HG03565 (cell line): ENCODE data around the gene PLEK2.

ENCODE experiments used
- ATAC-seq: cut with Tn5 transposase; IDR thresholded peaks from one replicate; pipeline ENCODE4 v1.9.1; 2021; ENCODE audit warnings: mild to moderate bottlenecking, moderate library complexity; ENCODE audit not compliant: unreplicated experiment

Gene PLEK2

GRCh38 chr14:67405771-67406170 is 6.2 kb downstream of the PLEK2 start:
- ATAC-seq = no peak

GRCh38 chr14:67400434-67400833 is 11.5 kb downstream of the PLEK2 start:
- ATAC-seq = no peak

- ATAC-seq = no peak
Observed at GRCh38 chr14:67397536-67397935, 14.4 kb downstream of the PLEK2 start.

- ATAC-seq = no peak
Observed at GRCh38 chr14:67396381-67396970, 15.5 kb downstream of the PLEK2 start.

GRCh38 chr14:67395876-67396189 is 16.1 kb downstream of the PLEK2 start:
- ATAC-seq = no peak

- ATAC-seq = no peak
Observed at GRCh38 chr14:67395086-67395875, 16.7 kb downstream of the PLEK2 start.

GRCh38 chr14:67393689-67394088 is 18.3 kb downstream of the PLEK2 start:
- ATAC-seq = no peak

GRCh38 chr14:67392800-67393199 is 19.2 kb downstream of the PLEK2 start:
- ATAC-seq = no peak

GRCh38 chr14:67392123-67392522 is 19.8 kb downstream of the PLEK2 start:
- ATAC-seq = no peak

GRCh38 chr14:67391268-67391667 is 20.7 kb downstream of the PLEK2 start:
- no peak for ATAC-seq

- ATAC-seq = no peak
Observed at GRCh38 chr14:67389811-67390534, 22.0 kb downstream of the PLEK2 start.

- ATAC-seq = no peak
Observed at GRCh38 chr14:67389275-67389674, 22.7 kb downstream of the PLEK2 start.

GRCh38 chr14:67387195-67387594 is 24.8 kb downstream of the PLEK2 start:
- no peak for ATAC-seq

- ATAC-seq = no peak
Observed at GRCh38 chr14:67385618-67386017, 26.3 kb downstream of the PLEK2 start.

GRCh38 chr14:67385120-67385519 is 26.8 kb downstream of the PLEK2 start:
- ATAC-seq = no peak

- no peak for ATAC-seq
Observed at GRCh38 chr14:67377916-67378315, 34.0 kb downstream of the PLEK2 start.

- ATAC-seq = no peak
Observed at GRCh38 chr14:67373347-67373746, 38.6 kb downstream of the PLEK2 start.

GRCh38 chr14:67372833-67373232 is 39.1 kb downstream of the PLEK2 start:
- no peak for ATAC-seq

GRCh38 chr14:67371247-67372148 is 40.5 kb downstream of the PLEK2 start:
- ATAC-seq = no peak

- ATAC-seq = no peak
Observed at GRCh38 chr14:67370830-67371229, 41.1 kb downstream of the PLEK2 start.

GRCh38 chr14:67365476-67365875 is 46.5 kb downstream of the PLEK2 start:
- ATAC-seq = no peak
